ENCODE results near the gene PBX1.

The PBX1 gene

DNA sequence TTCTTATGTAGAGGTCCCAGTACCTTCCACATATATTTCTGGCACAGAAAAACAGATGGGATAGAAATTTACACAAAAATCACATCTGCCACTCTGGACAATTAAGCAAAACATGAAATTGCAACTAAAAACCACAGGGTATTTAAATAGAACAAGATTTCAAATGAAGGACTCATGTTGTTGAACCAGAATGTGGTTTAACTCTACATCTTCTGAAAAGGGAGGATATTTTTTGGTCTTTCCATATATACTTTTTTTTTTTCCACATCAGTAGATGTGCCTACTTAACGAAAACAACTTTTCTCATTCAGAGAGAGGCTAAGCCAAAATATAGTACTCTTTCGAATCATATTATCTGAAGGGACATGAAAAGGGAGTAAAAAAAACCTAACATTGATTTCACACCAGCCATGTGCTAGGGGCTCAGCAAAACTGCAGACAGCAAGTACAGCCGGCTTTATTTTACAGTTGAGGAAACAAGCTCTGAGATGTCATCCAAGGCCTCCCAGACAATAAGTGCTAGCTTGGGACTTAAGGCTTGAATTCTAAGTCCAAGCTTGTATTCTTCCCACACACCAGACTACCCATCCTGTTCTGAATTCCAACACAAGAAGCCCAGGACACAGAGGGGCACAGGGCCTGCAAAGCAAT lies 208.9 kb downstream of the PBX1 start:
- DNase-seq, result no peak

DNA sequence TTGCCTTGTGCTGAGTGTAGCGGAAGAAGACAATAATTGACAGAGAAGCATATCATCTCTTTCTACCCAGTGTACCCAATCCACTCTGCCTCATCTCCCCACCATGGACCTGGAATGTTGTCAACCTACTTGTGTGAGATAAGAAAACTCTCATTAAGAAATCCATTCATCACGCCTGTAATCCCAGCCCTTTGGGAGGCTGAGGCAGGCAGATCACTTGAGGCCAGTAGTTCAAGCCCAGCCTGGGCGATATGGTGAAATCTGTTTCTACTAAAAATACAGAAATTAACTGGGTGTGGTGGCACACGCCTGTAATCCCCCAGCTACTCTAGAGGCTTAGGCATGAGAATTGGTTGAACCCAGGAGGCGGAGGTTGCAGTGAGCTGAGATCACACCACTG lies 209.6 kb downstream of the PBX1 start:
- DNase-seq, result no peak

DNA sequence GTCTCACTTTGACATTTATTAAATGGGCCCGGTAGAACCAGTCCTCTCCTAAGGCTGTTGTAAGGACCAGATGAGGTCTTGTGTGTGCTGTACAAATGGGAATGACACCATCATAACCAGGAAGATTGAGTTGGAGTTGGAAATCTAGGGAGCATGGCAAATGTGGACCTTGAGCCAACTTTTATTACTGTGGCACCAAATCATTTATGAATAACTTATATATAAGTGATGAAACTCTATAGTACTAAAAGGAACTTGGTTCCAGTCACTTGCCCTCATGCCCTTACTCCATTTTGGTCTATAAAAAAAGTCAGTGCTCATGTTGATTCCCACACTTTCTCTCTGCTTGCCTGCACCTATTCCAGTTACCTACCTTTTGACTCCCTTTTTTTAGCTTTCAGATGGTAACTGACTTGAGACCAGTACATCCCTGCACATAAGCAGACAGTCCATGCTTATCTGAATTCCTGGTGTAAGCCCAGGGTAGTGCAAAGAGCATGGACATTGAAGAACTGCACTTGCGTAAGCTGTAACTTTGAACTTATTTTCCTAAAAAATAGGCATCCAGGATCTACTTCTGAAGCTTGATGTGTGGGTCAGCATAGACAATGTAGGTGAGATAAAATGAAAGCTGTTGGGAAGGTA lies 210.6 kb downstream of the PBX1 start:
- no peak for DNase-seq

DNA sequence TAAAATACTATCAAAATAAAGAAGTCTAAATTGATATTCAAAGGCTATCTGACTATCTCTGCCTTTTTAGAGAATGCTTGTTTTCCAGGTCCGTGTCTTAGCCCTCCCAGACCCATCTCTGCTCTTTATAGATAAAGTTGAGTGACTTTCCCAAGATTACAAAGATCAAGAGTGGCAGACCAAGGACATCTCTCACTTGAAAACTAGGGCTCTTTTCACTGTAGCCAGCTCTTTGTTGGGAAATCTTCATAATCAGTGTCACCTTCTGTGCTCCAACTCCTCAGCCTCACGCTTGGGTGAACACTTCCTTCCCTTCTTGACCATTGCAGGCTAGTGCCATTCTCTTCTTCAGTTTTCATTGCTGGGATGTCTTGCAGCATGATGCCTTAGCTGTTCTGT lies 211.1 kb downstream of the PBX1 start:
- DNase-seq, result no peak

DNA sequence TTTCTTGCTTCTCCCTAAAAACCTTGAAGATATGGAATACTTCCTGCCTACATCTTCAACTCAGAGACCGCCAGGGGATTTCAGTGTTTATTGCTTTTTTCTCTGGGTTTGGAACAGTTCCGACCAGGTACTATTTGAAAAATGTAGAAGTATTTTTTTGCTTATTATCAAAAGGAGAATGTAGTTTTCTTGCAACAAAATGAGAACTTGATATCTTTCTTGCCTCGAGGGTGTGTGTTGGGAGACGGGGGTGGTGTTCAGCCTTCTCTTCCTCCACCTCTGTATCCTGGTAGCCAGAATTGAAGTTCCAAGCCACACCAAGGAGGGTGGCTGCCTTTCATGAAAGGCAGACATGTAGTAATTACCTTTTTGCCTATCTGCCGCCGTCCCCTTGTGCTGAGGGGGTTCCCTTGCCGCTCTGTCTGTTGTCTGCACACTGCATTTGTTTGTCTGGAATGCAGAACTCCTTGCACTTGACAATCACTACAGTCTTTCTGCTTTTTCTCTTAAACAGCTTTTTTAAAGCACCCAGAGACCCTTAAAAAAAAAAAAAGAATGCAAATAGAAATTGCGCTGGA lies 212.1 kb downstream of the PBX1 start:
- no peak for DNase-seq

DNA sequence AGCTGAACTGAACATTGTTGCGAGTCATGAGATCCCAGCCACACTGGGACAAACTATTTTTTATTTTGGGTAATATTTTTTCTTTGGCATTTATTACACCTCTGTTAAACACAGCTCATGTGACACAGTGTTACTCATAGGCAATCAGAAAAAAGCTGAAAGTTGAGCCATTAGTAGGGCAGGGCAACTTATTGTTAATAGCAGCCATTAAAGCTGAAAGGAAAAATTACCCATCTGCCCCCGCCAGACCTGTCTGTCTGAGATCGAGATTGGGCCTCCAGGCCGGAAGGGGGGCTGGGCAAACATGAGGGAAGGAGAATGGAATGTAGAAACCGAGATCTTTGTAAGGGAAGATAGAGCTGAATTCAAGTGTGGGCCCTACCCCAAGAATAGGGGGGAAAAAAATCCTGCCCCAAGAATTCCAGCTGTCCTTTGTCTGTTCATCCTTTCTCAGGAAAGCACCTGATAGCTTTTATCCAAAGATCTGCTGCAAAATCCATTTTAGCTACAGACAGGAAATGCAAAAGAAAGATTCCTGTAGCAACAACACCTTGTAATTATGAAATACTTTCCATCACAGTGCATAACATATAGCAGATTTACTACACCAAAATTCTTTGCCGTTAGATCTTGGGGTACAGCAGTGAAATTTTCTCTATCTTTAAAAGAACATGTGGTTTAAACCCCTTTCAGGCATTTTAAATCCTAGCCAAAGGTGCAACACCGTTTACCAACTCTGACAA lies 212.8 kb downstream of the PBX1 start:
- no peak for DNase-seq

DNA sequence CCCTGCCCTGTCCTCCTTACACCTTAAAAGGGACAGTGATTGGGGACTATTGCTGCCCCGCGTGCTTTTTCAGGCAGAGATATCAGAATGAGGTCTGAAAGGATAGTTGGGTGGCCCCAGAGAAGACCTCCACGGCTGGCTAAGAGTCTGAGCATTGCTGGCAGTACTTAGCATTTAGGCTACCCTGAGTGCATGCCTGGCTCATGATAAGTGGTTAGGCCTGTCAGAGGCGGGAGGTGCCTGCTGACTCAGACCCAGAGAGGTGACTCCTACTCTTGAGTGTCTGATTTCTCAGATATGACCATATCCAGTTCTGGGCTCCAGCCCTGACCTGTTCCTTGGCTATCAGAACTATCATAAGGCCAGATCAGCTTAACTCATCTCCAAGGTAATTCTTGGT lies 213.7 kb downstream of the PBX1 start:
- DNase-seq, result no peak

DNA sequence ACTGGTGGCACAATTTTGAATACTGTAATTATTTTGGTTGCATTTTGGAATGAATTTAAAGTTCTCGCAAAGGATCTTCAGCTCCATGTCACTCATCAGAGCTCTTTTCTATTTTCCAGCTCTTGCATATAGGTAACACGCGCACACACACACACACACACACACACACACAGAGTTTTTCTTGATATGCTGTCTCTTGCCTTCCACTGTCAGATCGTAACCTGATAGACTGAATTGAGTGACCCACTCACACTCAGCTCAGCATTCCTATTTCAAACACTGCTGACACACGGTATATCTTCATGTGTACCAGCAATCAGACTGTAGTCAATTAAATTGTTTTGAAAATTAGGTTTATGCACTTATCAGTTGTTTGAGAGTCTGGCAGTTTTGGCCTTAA lies 214.1 kb downstream of the PBX1 start:
- DNase-seq, result no peak

DNA sequence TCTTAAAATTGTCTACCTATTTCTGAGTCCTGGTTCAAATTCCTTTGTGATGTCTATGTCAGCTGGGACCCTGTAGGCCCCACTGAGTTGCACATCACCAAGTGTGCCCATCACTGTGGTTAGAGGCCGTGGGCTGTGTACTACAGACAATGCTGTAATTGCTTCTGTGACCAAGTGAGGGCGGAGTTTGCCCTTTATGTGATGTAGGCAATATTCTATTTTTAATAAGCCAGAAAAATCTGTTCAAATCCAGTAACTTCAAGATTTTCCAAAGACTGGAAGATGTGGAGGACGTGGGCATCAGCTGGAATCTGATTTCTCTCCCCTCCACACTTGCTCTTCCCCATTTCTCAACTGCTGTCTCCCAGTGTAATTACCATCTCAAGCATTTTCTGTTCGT lies 215.4 kb downstream of the PBX1 start:
- DNase-seq, result no peak

DNA sequence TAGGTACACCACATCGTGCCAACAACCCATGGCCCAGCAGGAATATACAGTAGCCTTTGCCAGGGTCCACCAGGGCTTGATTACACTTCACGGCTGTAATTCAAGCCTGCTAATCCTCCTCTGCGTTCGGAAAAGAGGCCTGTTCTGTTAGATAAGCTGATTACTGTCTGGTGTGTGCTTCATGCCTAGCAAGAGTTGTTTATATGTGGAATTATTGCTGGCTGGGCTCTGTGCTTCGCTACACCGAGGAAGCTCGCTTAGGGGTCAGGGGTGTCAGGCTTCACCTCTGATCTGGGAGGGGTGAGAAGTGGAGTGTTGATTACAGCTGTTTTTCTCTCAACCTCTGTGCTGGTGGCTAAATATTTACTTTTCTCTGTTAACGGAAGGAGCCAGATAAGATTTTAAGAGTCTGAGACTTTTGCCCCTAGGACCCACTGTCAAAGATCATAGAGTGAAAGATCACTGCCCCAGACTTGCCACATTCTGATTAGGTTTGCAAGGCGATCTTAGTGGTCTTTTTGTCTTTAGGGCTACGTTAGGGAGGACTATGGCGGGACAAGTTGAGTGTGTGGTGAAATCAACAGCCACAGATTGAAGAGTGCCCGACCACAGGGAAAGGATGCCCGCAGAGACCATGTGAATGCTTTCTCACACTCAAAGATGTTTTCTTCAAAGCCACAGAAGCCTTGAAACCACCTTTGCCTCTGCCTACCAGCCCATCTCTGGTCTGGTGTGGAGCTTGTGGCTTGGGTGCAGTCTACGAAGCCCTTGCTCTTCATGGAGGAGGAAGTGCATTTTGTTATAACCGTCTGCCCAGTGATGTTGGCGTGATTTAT lies 216.1 kb downstream of the PBX1 start:
- DNase-seq, result no peak

DNA sequence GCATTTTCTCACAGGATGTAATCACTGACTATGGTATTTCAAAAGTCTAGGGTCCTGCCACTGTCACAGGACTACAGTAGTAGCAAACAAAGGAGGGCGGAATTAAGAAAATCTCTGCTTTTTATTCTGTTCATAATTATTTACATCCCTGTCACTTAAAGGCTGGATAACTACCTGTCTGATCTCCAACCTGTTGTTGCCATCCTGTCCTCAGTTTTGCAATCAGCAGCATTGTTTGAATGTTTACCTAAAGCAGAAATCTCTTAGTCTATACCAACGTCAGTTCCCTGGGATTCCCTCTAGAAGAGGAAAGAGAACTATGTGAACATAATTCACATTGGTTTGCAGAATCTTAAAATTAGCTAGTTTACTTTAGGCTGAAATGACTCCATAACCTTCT lies 218.5 kb downstream of the PBX1 start:
- DNase-seq, result no peak

DNA sequence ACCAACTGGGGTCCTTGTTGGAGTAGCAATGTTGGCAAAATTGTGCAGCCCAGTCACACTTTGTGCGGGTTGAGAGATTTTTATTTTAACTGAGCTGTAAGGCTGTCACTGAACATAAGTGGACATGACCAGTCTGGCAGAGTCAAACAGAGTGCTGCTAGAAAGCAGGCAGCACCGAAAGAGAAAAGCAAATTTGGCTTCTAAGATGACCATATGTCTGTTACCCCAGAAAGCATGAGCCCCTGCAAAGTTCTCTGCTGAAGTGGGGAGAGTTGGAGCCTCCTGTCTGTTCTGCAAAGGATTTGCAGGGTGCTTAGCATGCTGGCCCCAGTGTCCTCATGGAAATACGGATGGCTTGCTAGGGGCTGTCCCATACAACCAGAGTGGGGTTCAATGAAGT lies 220.4 kb downstream of the PBX1 start:
- DNase-seq, result no peak

DNA sequence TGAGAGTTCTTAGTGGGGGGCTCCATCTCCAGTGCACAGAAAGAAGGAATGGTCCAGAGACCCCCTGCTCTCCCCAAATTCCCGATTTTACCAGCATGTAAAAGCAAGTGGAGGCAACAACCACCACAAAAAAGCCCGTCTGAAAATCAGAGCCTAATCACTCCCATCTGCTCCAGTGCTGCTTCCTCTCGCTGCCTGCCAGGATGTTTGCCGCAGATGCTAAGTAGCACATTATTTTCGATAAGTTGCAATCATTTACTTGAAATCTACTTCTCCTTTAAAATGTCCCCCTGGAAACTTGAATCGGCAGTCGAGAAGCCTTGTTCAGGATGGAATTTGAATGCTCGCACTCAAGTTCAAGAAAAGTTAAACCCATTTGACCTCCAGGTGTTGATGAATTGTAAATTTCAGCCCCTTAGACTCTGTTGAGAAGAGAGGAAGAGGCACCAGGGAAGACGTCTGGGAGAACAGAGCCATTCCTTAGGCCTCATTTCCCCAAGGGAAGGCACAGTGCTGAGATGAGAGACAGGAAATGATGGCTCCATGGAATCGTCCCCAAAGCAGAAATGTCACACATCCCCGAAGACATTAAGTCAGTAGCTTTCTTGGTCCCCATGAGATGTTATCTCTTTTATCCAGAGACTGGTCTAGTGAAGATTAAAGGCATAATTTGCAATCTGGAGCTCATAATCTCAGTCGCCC lies 221.3 kb downstream of the PBX1 start:
- DNase-seq, result no peak

DNA sequence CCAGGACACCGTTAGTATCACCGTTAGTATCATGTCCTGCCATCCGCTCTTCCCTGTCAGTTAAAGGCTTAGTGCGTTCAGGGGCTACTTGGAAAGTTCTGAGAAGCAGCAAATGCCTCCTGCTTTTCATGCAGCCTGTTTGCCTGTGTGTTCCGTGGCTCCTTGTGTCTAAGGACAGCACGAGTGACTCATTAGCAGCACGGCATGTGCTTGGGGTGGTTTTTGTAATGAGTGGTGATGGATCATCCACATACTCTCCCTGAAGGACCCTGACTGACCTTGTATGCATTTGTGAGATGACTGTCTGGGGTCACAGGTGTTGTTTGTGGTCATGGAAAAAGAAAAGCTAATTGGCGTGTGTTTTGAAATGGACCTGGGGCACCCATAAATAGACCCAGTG lies 221.9 kb downstream of the PBX1 start:
- no peak for DNase-seq

DNA sequence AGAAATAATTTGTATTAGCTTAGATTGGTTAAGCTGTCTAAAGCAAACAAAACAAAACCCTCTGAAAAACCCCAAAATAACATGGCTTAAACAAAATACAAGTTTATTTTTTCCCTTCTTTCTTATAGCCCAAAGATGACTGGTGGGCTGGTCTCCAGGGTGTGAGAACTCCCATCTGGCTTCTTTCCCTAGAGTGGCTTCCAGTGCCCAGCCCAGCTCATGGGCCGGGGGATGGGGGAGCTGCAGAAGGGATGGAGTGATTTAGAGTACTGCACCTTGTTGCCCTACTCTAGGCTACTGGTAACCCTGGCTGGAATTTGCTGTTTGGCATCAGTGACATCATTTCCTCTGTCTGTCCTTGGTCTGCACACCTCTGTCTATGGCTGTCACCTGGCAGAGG lies 223.0 kb downstream of the PBX1 start:
- no peak for DNase-seq

DNA sequence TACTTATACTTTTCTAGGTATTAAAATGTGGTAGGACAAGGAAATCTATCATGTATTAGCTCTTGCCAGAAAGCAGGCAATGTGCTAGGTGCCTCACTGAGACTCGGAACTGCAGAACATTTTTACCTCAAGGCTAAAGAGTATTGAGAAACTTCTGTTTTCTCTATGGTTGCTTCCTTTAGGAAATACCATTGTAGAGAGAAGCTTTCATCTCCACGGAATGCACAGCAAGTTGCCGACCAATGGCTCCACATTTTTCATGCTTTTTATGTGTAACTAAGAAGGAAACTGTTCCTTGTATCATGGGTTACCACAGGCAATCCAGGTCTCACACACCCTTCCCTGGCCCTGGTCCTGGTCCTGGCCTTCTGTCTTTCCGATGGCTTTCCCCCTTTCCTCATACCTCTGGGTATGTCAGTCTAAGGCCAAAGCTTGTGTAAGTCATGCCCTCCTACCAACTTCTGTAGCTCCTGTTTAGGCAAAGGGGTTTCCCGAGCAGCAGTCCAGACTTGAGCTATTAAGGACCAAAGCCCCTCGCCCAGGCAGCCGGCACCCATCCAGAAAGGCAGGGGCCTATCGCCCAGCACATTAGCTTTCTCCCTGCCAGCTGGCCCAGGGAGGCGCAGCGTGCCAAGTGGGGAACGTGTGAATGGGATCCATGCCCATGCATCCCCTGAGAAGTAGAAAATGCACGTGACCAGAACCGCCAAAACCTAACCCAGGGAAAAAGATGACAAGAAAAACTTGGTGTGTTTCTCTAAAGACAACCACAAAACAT lies 225.0 kb downstream of the PBX1 start:
- no peak for DNase-seq

DNA sequence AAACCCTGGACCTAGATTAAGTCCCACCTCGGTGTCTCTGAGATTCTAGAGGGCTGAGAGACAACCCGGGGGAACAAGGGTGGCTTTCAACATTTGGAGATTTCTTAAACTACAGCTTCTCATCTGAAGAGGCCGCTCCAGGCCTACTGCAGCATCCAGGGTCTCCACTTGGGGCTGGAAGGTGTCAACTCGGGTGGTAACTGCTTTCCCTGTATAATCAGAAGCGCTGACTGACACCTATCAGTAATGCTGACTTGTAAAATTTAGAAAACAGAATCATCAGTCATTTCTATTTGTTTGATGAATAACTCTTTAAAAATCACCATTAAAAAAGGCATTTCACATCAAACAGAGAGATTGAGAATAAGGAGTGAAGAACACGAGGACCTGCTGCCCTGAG lies 226.0 kb downstream of the PBX1 start:
- DNase-seq, result no peak

DNA sequence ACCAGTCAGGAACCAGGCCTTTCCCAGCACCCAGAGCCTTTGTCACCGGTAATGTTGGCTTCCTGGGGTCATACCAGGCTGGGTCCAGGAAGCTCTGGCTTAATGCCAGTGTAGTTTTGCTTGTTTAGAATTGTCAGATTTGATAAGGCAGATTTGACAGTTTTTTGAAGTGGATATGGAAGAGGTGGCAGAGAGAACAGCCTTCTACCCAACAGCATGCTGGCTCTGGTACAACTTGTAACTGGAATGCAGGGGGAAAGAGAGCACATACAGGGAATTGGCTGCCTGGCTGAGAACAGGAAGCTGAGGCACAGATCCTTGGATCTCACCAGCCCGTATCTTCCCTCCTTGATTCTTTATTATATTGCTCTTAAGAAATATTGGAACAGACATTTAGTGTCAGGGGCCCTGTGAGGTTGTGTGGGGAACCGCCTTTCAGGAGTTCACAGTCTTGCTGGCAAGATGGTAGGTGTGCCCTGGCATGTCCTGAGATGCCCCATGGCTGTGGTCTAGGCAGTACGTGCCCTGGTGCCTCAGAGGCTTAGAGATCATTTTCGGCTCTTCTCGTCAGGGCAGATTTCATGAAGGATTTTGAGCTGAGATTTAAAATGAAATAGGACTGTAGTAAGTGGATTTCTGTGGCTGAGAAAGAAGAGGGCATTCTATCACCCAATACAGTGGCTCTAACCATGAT lies 227.0 kb downstream of the PBX1 start:
- DNase-seq, result no peak

DNA sequence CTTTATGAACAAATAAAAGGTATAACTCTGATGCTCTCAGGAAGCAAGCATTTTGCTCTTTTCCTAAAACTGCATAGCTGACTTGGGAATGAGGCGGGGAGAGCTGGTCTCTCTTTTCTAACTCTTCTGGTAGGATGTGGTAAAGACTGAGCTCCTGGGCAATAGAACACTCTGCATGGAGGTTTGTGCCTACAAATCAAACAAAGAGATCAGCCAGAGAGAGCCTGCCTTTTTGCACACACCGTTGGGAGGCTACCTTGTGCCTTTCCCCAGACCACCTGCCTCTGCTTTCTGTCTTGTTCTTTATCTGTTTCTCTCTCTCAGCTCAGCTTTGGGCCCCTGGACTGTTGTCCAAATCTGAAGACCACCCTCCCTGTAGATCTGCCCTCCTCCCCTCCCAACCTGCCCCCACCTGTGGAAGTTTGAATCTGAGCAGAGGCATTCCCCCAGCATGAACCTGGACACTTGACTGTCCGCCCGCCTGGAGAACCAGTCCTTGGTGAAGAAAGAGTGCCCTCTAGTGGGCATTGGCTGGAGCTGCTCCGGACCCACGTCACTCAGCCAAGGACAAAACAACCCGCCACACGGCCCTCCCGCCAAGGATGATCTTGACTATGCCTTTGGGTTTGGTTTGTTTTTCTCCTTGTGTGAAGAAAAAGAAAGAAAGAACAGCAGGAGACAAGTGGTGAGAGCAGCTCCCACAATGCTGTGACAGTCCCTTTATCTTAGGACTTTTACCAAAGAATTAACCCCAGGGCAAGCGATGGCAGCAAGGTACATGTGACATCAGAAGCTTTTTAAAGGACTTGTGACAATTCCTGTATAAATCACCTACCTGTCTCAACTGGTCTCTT lies 228.2 kb downstream of the PBX1 start:
- DNase-seq, result peak; percentile 9 to 55

DNA sequence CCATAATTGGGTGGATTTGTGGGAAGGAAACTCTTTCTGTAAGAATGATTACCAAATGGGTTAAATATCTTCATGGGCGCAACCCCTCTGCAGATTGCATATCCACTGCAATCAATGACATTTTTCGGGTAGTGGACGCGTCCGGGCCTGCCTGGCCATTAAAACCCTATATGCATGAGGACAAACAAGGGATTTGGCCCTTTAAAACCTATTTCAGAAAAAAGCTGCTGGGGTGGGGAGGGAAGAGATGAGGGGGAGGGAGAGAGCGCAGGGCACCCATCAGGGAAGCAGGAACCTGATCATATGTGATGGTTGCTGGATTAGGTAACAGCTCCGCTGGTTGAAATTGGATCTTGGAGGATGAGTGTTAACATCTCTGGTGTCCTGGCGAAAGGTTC lies 228.8 kb downstream of the PBX1 start:
- DNase-seq, result no peak

Data from AML-193 (cell line).